ENCODE measurements around the gene BIRC6.
"Not testable (repeated sequence)": the region's sequence is repeated elsewhere in the genome, so short reads cannot be mapped to it uniquely, and the experiment has no call there.

Gene BIRC6

DNA sequence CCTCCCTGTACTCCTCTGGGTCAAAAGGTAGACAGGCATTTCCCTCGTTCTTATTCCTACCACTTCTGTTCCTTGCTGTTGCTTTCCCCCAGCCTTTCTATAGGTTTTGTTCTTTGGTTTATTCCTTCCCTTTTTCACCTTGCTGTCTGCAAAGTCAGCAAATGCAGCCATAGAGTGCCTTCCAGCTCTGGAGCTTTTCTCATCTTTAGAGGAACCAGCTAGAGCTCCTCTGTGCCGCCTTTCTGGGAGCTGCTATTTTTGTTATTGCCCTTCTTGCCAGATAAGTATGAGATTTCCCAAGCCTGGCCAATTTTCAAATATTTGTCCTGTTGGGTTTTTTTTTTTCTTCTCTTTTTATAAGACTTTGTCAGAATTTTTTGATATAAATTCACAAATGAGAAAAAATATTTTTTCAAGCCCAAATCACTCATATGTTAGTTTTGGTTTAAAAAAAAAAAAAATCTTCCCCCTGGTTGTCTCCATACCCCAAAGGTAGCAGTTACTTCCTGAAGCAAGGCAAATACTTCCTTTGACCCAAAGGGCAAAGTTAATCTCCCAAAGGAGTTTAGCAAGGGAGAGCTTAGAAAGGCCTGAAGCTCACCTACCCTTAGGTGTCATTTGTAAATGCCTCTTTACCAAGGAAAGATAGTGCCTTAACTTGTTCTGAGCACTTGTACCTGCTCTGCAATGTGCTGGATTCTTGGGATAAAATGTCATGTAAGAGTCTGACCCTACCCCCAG is 265.9 kb downstream of the BIRC6 start:
- no peak for DNase-seq

DNA sequence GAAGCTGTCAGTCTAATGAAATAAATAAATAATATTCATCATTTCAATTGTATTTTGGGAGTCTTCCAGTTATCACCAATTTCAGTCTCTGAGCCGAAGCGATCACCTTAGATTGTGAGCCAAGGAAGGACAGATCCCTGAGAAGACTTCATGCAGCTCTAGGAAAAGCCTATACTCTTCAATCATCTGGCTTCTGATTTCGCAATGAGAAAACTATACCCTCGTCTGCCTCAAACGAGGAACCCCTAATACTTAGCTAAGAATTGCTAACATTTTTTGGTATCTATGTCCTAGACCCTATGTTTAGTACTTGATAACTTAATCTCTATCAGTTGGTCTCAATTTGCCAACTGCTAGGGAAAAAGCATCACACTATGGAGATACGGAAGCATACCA is 266.5 kb downstream of the BIRC6 start:
- no peak for DNase-seq

DNA sequence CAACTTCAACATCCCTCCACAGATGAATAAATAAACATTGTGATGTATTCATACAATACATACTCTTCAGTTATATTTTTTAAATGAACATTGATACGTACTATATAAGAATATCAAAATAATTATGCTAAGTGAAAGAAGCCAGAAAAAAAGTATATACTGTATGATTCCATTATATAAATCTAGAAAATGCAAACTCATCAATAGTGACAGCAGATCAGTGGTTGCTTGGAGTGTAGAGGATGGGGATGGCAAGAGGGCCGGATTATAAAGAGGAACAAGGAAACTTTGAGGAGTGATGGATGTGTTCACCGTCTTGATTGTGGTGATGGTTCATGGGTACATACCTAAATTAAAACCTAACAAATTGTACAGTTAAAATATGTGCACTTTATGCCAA is 268.0 kb downstream of the BIRC6 start:
- no peak for DNase-seq

DNA sequence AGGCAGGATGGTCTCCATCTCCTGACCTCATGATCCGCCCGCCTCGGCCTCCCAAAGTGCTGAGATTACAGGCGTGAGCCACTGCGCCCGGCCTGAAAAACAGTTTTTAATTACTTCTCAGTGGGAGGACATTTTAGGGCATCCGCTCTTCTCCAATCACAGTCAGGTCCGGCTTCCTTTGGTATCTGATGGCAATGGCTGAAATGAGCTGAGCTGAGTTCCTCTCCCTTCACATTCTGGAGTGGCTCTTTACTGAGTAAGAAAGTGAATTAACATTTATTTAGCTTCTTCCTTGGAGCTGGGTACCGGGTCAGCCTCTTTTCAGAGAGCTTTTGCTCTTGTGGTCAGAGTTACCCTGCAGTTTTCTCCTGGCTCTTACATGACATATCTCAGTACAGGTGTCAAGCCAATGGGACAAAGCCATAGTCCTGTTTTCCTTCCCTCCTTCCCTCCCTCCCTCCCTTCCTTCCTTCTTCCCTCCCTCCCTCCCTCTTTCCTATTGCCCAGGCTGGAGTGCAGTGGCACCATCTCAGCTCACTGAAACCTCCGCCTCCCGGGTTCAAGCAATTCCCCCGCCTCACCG is 269.9 kb downstream of the BIRC6 start:
- no peak for DNase-seq

DNA sequence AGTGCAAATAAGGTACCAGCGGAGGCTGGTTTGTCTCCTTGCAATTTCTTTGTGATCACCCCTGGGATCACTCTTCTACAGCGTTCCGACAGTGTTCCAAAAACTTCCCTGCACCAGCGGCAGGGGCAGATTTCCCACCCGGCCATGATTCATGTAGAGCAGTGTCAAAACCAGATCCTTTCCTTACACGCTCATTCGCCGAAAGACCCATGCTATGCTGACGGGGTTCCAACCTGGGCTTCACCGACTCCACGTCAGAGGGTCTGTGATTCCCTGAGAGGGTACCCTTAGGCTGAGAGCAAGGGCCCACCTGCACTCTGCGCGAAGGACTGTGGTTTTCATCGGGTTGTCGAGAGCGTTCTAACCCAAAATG is 270.6 kb downstream of the BIRC6 start:
- DNase-seq: peak; percentile 37

DNA sequence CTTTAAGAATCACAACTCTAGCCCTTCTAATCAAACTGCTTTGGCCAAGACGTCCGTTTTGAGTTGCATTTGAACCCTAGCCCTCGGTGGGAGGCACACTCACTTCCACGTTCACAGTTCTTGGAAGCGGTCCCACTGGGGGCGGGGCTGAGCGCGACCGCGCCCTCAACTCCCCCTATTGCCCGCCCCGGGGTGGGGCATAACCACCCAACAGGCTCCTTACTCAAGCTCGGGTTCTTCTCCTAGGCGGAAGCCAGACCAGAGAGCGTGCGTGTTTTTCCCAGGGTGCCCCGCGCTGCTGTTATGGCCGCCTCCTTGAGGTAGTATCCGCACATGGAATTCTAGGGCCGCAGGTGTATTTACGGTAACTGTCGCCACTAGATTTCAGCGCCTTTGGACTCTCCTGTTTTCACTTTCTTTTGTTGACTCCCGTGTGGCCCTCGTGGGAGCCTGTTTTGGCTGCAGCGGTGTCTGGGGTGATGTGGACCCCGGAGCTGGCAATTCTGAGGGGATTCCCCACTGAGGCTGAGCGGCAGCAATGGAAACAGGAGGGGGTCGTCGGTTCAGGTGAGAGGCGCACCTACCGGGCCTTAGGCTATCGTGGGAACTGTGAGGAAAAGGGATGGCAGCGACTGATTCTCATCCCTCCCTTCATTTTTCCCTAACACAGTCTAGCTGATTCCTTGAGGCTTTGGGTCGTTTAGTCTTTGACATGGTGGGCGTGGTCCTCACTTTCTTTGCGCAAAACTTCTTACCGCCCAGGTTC is 271.2 kb downstream of the BIRC6 start, which contains the start of gene TTC27:
Gene TTC27, plus strand, starts transcription at position 237 of the 766 bp plus-strand sequence. Its CDS starts 243 bp downstream, at position 480.
- DNase-seq: peak; percentile 95

DNA sequence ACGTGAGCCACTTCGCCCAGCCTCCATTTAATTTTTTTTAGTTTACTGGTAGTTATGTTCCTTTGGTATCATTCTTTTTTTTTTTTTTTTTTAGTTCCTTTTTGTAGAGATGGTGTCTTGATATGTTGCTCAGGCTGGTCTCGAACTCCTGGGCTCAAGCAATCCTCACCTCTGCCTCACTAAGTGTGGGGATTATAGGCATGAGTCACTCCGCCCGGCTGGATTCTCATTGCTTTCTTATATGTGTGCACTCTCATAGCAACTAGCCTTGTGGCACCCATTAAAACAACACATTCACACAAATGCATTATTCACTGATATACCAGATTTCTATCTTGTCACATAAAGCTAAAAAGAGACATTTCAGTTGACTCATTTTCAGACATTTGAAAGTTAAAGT is 275.3 kb downstream of the BIRC6 start:
- DNase-seq: peak; percentile 14

DNA sequence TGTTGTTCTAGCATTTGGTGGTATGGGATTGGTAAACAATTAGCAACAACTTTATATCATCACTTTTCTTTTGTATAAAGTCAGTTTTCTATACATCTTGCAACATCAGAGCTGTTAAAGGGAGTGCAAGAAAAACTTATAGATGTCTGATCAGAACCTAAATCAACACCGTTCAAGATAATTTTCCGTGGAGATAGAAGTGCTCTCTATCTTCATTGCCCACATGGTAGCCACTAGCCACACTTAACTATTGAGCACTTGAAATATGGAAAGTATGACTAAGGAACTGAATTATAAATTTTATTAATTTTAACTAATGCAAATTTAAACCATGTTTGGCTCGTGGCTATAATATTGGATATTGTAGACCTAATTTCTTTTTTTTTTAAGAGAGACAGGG is 276.2 kb downstream of the BIRC6 start:
- no peak for DNase-seq

DNA sequence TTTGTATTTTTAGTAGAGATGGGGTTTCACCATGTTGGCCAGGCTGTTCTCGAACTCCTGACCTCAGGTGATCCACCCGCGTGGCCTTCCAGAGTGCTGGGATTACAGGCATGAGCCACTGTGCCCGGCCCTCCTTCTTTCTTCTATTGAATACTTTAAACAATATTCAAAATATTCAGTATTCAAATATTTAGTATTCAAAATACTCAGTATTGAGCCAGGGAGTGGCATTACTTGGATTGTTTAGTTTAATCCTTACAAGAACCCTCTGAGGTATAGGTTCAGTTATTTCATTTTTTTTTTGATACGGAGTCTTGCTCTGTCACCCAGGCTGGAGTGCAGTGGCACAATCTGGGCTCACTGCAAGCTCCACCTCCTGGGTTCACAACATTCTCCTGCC is 281.7 kb downstream of the BIRC6 start:
- DNase-seq: not testable (repeated sequence)

DNA sequence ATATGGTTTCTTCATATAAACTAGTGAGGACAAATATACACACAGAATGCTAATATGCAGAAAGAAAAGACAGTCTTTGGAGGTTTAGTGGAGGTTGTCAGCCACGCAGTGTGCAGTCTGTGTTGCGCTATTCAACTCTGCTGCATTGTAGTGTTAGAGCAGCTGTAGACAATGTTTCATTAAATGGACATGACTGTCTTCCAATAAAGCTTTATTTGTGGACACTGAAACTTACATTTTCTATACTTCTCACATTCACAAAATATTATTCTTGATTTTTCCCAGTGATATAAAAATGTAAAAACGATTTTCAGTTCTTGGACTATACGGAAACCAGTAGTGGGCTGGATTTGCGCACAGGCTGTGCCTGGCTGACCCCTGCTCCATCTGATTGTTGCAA is 284.4 kb downstream of the BIRC6 start:
- no peak for DNase-seq

DNA sequence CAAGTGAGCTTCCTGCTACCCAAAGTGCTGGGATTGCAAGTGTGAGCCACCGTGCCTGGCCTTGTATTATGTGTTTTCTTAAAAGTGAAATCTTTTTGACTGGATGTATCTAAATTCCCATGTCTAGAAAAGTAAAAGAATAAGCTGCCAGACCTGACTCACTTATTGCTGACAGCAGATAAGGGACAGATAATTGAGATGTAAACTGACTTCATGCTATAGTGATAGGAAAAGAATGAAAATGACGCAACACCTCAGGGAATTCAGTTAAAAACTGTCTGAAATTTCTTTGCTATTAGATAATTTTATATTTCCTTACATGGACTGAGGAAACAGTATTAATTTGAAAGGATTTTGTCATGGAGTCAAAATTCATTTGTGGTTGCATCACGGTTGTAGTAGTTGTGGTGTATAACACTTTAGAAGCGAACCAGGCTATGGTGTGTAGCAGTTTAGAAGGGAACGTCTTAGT is 290.4 kb downstream of the BIRC6 start:
- no peak for DNase-seq

DNA sequence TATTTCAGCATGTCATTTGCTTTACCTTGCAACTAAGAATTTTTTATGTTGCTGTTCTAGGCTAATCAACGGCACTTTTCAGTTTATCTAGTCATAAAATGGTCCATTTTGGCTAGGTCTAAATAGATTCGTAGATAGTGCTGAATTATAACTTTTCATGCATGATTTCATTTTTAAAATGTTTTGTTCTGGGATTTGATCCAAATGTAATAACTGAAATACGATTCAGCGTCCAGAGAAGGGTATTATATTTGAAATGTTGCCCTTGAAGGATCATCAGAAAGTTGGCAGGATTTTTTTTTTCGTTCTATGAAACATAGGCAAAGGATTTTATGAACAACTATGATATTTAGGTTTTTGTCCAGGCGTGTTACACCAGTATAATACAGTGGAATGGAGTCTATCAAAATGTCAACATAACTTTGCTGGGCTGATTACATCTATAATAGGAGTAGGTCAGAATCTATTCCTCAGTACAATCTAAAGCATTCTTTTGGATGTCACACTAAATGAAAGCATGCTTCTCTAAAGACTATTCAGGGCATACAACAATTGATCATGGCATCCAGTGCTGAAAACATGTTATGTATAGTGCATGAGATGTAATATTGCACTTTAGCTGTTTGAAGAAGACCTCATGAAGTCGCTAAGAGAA is 295.9 kb downstream of the BIRC6 start:
- DNase-seq: no peak

DNA sequence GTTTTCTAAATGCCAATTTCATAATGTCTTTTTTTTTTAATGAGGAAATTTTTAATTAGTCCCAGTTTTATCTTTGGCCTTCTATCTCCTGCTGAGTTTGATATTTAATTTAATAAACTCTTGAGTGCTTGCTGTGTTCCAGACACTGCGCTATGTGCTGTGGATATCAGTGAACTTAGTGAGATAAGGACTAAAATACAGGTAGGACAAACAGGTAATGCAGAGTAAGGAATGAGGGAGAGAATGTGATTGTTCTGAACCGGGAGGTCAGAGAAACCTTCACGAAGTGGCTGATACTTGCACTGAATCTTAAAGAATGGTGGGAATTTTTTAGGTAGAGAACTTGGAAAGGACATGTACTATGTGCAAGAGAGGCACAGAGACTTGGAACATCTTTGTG is 299.2 kb downstream of the BIRC6 start:
- DNase-seq: no peak

DNA sequence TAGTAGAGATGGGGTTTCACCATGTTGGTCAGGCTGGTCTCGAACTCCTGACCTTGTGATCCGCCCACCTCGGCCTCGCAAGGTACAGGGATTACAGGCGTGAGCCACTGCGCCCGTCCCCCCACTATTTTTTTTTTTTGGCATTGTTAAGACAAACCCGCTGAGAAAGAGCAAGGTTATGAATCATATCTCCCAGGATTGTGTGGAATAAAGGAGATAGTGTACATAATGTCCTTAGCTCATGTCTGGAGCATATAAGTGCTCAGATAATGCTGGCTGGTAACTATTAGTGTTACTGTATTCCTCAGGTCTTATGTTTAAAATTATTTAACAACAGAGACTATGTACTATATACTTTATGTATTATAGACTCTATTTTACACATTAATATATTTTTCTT is 307.0 kb downstream of the BIRC6 start:
- no peak for DNase-seq

DNA sequence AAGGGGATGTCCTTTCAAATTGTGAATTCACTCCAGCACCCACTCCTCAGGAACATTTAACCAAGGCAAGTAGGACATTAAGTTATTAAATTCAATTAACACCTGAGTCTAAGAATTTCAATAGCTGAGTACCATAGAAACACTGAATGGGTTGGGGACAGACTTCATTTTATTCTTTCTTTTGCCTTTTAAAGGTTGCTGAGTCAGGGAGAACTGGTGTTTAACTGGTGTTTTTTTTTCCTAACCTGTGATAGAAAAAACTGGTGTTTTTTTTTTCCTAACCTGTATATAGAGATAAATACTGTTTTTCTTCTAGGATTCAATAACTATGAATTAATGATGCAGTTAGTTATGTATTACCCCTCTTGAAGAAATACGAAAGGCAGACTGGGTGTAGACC is 309.9 kb downstream of the BIRC6 start:
- no peak for DNase-seq

DNA sequence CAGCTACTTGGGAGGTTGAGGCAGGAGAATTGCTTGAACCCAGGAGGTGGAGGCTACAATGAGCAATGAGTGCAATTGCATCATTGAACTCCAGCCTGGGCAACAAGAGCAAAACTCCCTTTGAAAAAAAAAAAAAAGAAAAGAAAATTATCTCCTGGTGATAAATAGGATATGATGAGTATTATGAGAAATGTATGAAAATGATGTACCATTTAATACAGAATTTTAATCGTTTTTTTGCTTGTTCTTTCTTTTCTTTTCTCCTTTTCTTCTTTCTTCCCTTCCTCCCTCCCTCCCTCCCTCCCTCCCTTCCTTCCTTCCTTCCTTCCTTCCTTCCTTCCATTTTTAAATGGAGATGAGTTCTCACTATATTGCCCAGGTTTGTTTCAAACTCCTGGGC is 311.4 kb downstream of the BIRC6 start:
- no peak for DNase-seq
